HG02840 (cell line): Measurements from ENCODE around the gene ZNF17.
"Not testable (repeated sequence)": the region's sequence is repeated elsewhere in the genome, so short reads cannot be mapped to it uniquely, and the experiment has no call there.

Experiments used
- ATAC-seq: cut with Tn5 transposase; IDR thresholded peaks from one replicate; pipeline ENCODE4 v1.9.1; 2021; ENCODE audit warnings: mild to moderate bottlenecking, moderate library complexity, moderate number of reproducible peaks; ENCODE audit not compliant: unreplicated experiment, low FRiP score

The ZNF17 gene

GRCh38 chr19:57410877-57411671 is at the start of gene ZNF17:
Gene ZNF17 (plus strand): TSS chr19:57411161. CDS start chr19:57413616, 2,455 bp downstream.
- ATAC-seq: peak; percentile 96

DNA sequence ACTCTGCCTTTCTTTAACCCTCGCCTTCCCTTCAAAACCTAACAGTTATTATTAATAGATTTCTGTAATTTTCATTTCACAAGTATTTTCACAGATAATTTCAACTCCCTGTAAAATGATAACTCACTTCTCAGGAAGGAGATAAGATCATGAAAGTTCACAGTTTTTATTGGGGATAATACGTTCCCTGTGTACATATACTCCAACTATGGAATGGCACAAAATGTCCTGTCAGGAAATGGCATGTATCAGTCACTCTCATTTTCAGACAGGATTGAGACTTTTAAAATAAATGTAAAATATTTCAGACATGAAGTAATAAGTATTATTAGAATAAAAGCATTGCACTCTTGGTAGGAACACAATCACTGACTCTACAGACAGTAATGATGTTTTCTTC is 48.5 kb upstream of the ZNF17 start:
- no peak for ATAC-seq

GRCh38 chr19:57362997-57363687 is 47.8 kb upstream of the ZNF17 start, which contains the start of the genes TRAPPC2B and ZNF547:
Gene TRAPPC2B (plus strand): TSS chr19:57363551. CDS start chr19:57364834, 1,283 bp downstream.
Gene ZNF547 (plus strand): TSS chr19:57363551. CDS start chr19:57368556, 5,005 bp downstream.
- ATAC-seq: peak; percentile 95

- ATAC-seq: no peak
Observed at GRCh38 chr19:57363688-57364181, 47.2 kb upstream of the ZNF17 start.

- ATAC-seq: no peak
Observed at GRCh38 chr19:57366776-57367175, 44.2 kb upstream of the ZNF17 start.

DNA sequence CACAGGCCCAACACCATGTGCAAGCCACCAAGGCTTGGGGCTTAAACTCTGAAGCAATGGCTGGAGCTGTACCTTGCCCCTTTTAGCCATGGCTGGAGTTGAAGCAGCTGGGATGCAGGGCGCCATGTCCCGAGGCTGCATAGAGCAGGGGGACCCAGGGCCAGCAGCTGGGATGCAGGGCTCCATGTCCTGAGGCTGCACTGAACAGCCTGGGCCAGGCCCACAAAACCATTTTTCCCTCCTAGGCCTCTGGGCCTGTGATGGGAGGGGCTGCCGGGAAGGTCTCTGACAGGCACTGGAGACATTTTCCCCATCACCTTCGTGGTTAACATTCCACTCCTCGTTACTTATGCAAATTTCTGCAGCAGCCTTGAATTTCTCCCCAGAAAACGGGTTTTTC is 36.8 kb upstream of the ZNF17 start:
- no peak for ATAC-seq

DNA sequence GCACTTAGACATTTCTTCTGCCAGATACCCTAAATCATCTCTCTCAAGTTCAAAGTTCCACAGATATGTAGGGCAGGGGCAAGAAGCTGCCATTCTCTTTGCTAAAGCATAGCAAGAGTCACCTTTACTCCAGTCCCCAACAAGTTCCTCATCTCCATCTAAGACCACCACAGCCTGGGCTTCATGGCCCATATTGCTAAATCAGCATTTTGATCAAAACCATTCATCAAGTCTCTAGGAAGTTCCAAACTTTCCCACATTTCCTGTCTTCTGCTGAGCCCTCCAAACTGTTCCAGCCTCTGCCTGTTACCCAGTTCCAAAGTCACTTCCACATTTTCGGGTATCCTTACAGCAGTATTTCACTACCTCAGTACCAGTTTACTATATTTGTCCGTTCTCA is 36.3 kb upstream of the ZNF17 start:
- not testable (repeated sequence) for ATAC-seq

DNA sequence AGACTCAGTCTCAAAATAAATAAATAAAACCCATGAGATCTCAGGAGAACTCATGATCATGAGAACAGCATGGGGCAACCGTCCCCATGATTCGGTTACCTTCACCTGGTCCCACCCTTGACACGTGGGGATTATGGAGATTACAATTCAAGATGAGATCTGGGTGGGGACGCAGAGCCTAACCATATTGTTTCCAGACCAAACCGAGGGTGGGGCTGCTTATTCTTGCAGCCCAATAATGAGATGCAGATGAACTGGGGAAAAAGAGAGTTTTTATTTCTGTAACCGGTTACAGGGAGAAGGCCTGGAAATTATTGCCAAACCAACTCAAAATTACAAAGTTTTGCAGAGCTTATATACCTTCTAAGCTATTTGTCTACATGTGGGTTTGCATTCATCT is 34.8 kb upstream of the ZNF17 start:
- no peak for ATAC-seq

GRCh38 chr19:57377498-57378146 is 33.3 kb upstream of the ZNF17 start:
- no peak for ATAC-seq

- no peak for ATAC-seq
Observed at GRCh38 chr19:57380923-57381322, 30.0 kb upstream of the ZNF17 start.

- ATAC-seq: no peak
Observed at GRCh38 chr19:57382806-57383488, 28.0 kb upstream of the ZNF17 start.

DNA sequence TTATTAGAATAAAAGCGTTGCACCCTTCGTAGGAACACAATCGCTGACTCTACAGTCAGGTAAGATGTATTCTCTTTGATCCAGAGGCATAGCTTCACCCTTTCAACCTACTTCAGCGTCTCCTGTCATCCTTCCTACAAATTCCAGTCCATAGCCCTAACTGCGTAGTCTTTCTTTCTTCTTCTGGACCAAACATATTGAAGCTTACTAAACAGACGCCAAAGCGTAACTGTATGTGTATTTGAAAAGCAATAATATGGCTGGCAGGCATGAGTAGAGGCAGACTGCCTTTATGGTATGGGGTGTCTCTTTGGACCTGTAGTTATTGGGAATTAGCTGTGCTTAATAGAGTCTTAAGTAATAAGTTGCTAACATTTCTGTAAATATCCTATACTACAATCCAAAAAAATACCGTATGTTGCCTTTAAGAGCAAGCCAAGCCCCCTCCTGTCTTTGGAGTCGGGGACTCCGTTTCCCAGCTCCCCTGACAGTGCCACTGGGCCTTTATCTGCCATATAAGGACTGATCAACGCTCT is 21.7 kb upstream of the ZNF17 start:
- no peak for ATAC-seq

- peak; percentile 95 for ATAC-seq
Observed at GRCh38 chr19:57389730-57390598, 21.0 kb upstream of the ZNF17 start, which contains the start of gene ZNF548. Gene ZNF548 (plus strand): TSS chr19:57389854. CDS start chr19:57390100, 246 bp downstream.

GRCh38 chr19:57395710-57396109 is 15.3 kb upstream of the ZNF17 start:
- ATAC-seq: no peak

DNA sequence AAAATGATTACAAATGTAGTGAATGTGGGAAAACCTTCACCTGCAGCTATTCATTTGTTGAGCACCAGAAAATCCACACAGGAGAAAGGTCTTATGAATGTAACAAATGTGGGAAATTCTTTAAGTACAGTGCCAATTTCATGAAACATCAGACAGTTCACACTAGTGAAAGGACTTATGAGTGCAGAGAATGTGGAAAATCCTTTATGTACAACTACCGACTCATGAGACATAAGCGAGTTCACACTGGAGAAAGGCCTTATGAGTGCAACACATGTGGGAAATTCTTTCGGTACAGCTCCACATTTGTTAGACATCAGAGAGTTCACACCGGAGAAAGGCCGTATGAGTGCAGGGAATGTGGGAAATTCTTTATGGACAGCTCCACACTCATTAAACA is 12.1 kb upstream of the ZNF17 start:
- ATAC-seq: no peak

- no peak for ATAC-seq
Observed at GRCh38 chr19:57403737-57404563, 7.0 kb upstream of the ZNF17 start.

DNA sequence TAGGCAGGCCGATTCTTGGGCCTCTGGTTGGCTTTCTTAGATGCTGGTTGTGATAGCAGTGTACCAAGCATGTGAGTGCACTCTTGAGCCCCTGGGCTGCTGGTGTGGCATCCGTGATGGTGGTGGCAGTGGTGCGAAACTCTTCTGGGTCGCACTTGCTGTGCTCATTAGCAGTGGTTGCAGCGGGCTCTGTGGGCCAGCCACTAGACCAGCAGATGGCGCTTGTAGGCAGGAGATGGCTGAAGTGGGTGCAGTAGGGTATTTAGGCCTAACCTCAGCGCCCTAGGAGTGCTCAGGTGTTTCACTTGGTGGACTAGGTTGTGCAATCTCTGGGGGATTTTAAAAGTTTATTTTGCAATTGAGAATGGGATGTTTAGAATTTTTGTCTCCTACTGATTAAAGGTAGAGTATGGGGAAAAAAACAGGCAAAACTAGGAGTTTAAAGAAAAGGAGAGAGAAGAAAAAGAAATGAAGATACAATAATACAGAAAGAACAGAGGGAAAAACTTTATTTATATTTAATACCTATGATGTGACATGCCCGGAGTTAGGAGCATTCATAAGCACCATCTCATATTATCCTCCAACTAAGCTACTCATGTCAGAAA is 4.3 kb upstream of the ZNF17 start:
- no peak for ATAC-seq

- ATAC-seq: no peak
Observed at GRCh38 chr19:57419439-57419838, 8.5 kb downstream of the ZNF17 start.
